Gastrocnemius medialis (tissue), 4 donors: ENCODE data around the gene CA4. TPM values are rescaled to one million over a fixed set of nuclear protein-coding genes. Genes with fewer than 3 reads are reported as not detected.
"Not testable (repeated sequence)": the region's sequence is repeated elsewhere in the genome, so short reads cannot be mapped to it uniquely, and the experiment has no call there.

Experiments
- ATAC-seq, 2 donors: fragments of 150-250 bp; one replicate each; pipeline ENCODE4 v1.9.1; 2016
- DNase-seq, 2 donors: peaks; one replicate each; pipeline ENCODE4 v3.0.0-alpha.2; 2019
- H3K27ac ChIP-seq, 4 donors: fragments of 200-600 bp; sonication (generic); 1 replicate in 1 of 4; 2 replicates in 3 of 4; pipeline ENCODE4 v1.5.1; 2016 to 2018; ENCODE audit warnings: mild to moderate bottlenecking in 2 of 4, moderate library complexity in 1 of 4
- H3K27me3 ChIP-seq, 3 donors: fragments of 200-600 bp; sonication (generic) in 2 of 3; 1 replicate in 1 of 3; 2 replicates in 2 of 3; pipeline versions ENCODE4 v1.5.1 to v1.6.0; 2016 to 2019; ENCODE audit warnings: mild to moderate bottlenecking in 1 of 3, moderate library complexity in 1 of 3
- H3K36me3 ChIP-seq, 2 donors: fragments of 200-600 bp; sonication (generic) in 1 of 2; one replicate each; pipeline ENCODE4 v1.5.1; 2017 to 2018
- H3K4me1 ChIP-seq, 2 donors: fragments of 200-600 bp; sonication (generic) in 1 of 2; one replicate each; pipeline ENCODE4 v1.5.1; 2016 to 2017; ENCODE audit warnings: mild to moderate bottlenecking in 2 of 2
- H3K4me3 ChIP-seq, 4 donors: fragments of 200-600 bp; sonication (generic) in 3 of 4; 1 replicate in 1 of 4; 2 replicates in 3 of 4; pipeline ENCODE4 v1.5.1; 2016 to 2019; ENCODE audit warnings: mild to moderate bottlenecking in 2 of 4
- H3K9me3 ChIP-seq, 3 donors: fragments of 200-600 bp; sonication (generic) in 2 of 3; 1 replicate in 1 of 3; 2 replicates in 2 of 3; pipeline ENCODE4 v1.5.1; 2016 to 2019
- CTCF ChIP-seq, 5 experiments: fragments of 450-650 bp in 3 of 5; fragments of 200-600 bp in 2 of 5; sonication (generic) in 2 of 5; IDR thresholded peaks in 4 of 5; conservative IDR thresholded peaks in 1 of 5; 1 replicate in 4 of 5; 2 replicates in 1 of 5; pipeline ENCODE4 v1.5.1; 2016 to 2019; ENCODE audit warnings: antibody characterized with exemption in 5 of 5, mild to moderate bottlenecking in 3 of 5, moderate library complexity in 3 of 5
- POLR2A ChIP-seq, 2 donors: fragments of 450-650 bp; IDR thresholded peaks; one replicate each; pipeline ENCODE4 v1.6.1; 2017; ENCODE audit warnings: antibody characterized with exemption in 2 of 2, mild to moderate bottlenecking in 2 of 2, moderate library complexity in 2 of 2
- in situ Hi-C, 4 donors: fragments of 200-750 bp; cut with MboI; loops; one replicate each; pipeline versions ENCODE4 v1.15.0 to v1.8.0; 2017; ENCODE audit warnings: low sequenced_read_pairs in 4 of 4
- intact Hi-C: fragments of 100-400 bp; cut with DNase I; formaldehyde crosslinking; loops from one replicate; pipeline ENCODE4 v1.15.1; 2023; ENCODE audit warnings: low total_unique reads
- total RNA-seq, 4 donors: library from RNA; depleted of rRNA; stranded (reverse); fragments of >200 nt; gene quantifications; one replicate each; pipeline versions ENCODE4 v1.1.0 to v1.2.3, GENCODE V29; 2016

CA4 gene
- total RNA-seq, 4 donors from 2014 or later: 6.1 to 9.2 (median 7.2) TPM

- no peaks in the 10 kb centered on the region for H3K27me3 ChIP-seq
- TF ChIP-seq POLR2A (IDR thresholded peaks at IDR 0.05) (no peak), CTCF (IDR thresholded peaks at IDR 0.05 in 4 of 5, conservative IDR thresholded peaks at IDR 0.05 in 1 of 5) (no peak)
- no peaks in the 10 kb centered on the region for H3K9me3 ChIP-seq
- DNase-seq (no peak), ATAC-seq (no peak)
- no peaks in the 10 kb centered on the region for H3K4me1 ChIP-seq
- no peak overlapping the region for H3K27ac ChIP-seq
- in situ Hi-C loops (loop anchor here in 1 of 4 donors (25.0 kb wide), 1 partner anchor 194 kb away; no protein-coding TSS in a partner anchor), intact Hi-C loops (no loop called here)
- no peaks in the 10 kb centered on the region for H3K36me3 ChIP-seq
- H3K4me3 ChIP-seq: no peak overlapping the region
Observed at GRCh38 chr17:60106340-60107059, 43.3 kb upstream of the CA4 start.

GRCh38 chr17:60107526-60108257 lies 42.1 kb upstream of the CA4 start:
- Histone ChIP-seq H3K9me3 (no peaks in the 10 kb centered on the region), H3K36me3 (no peaks in the 10 kb centered on the region), H3K4me1 (no peaks in the 10 kb centered on the region), H3K4me3 (no peak overlapping the region), H3K27ac (no peak overlapping the region), H3K27me3 (no peaks in the 10 kb centered on the region)
- ATAC-seq (no peak), DNase-seq (no peak)
- TF ChIP-seq POLR2A (IDR thresholded peaks at IDR 0.05): no peak
- no peak for TF ChIP-seq CTCF (IDR thresholded peaks at IDR 0.05 in 4 of 5, conservative IDR thresholded peaks at IDR 0.05 in 1 of 5)
- in situ Hi-C loops (loop anchor here in 1 of 4 donors (25.0 kb wide), 1 partner anchor 195 kb away; no protein-coding TSS in a partner anchor), intact Hi-C loops (no loop called here)

- intact Hi-C loops, H3K27ac ChIP-seq, H3K27me3 ChIP-seq, H3K4me1 ChIP-seq, H3K36me3 ChIP-seq, H3K4me3 ChIP-seq, ATAC-seq, H3K9me3 ChIP-seq, DNase-seq: not testable (repeated sequence)
- in situ Hi-C loops: loop anchor here in 1 of 4 donors (25.0 kb wide), 1 partner anchor 196 kb away; no protein-coding TSS in a partner anchor
Observed at GRCh38 chr17:60108309-60108708, 41.5 kb upstream of the CA4 start.

- H3K27ac ChIP-seq: no peak overlapping the region
- H3K4me3 ChIP-seq: no peak overlapping the region
- in situ Hi-C loops: loop anchor here in 1 of 4 donors (25.0 kb wide), 1 partner anchor 196 kb away; no protein-coding TSS in a partner anchor
- no peak for DNase-seq
- no peaks in the 10 kb centered on the region for H3K9me3 ChIP-seq
- intact Hi-C loops: no loop called here
- no peak for TF ChIP-seq CTCF (IDR thresholded peaks at IDR 0.05 in 4 of 5, conservative IDR thresholded peaks at IDR 0.05 in 1 of 5)
- TF ChIP-seq POLR2A (IDR thresholded peaks at IDR 0.05): no peak
- H3K36me3 ChIP-seq: no peaks in the 10 kb centered on the region
- no peak for ATAC-seq
- H3K27me3 ChIP-seq: no peaks in the 10 kb centered on the region
- H3K4me1 ChIP-seq: no peaks in the 10 kb centered on the region
Observed at GRCh38 chr17:60108712-60109111, 41.1 kb upstream of the CA4 start.

- intact Hi-C loops: no loop called here
- H3K4me3 ChIP-seq: no peak overlapping the region
- H3K27me3 ChIP-seq: no peaks in the 10 kb centered on the region
- no peak for ATAC-seq
- H3K36me3 ChIP-seq: no peaks in the 10 kb centered on the region
- no peak for DNase-seq
- no peak overlapping the region for H3K27ac ChIP-seq
- in situ Hi-C loops: loop anchor here in 1 of 4 donors (25.0 kb wide), 1 partner anchor 197 kb away; no protein-coding TSS in a partner anchor
- H3K9me3 ChIP-seq: no peaks in the 10 kb centered on the region
- TF ChIP-seq CTCF (IDR thresholded peaks at IDR 0.05 in 4 of 5, conservative IDR thresholded peaks at IDR 0.05 in 1 of 5) (no peak), POLR2A (IDR thresholded peaks at IDR 0.05) (no peak)
- H3K4me1 ChIP-seq: no peaks in the 10 kb centered on the region
Observed at GRCh38 chr17:60109161-60109560, 40.6 kb upstream of the CA4 start.
